GM18511 (cell line): ENCODE data around the gene BDH2.

Experiments
- ATAC-seq: cut with Tn5 transposase; IDR thresholded peaks from one replicate; pipeline ENCODE4 v1.9.1; 2021; ENCODE audit warnings: mild to moderate bottlenecking, moderate library complexity; ENCODE audit not compliant: unreplicated experiment

Gene BDH2

GRCh38 chr4:103029300-103029699 is 70.3 kb downstream of the BDH2 start:
- ATAC-seq, result no peak
